ENCODE data around the gene ITGA2.

The ITGA2 gene

DNA sequence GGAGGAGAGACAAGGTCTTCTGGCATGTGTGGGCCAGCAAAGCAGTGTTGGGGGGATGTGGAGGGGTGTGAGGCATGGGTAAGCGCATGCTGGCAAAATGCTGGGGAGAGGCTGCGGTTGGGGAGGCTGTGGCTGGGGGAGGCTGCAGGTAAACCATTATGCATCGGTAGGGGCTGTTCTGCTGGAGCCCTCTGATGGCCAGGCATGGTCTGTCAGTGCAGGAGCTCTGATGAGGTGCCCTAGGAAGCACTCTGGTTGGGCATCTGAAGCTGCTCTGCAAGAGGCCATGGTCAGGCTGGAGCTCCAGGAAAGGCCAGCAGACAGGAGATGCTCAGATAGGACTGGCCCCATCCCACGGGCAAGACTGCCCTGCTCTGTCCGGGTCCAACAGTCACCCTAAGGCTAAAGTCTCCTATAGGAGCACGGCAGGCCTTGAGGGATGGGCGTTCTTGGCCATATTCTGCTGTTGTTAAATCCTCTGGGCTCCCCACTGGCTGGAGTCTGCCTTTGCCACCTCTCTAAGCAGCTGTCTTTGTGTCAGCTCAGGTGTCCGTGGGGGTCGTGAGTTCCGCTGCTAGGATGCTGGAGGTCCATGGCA, 28.7 kb downstream of the ITGA2 start:
- no peak for DNase-seq (ENCODE audit: low read depth in 2 of 2)

DNA sequence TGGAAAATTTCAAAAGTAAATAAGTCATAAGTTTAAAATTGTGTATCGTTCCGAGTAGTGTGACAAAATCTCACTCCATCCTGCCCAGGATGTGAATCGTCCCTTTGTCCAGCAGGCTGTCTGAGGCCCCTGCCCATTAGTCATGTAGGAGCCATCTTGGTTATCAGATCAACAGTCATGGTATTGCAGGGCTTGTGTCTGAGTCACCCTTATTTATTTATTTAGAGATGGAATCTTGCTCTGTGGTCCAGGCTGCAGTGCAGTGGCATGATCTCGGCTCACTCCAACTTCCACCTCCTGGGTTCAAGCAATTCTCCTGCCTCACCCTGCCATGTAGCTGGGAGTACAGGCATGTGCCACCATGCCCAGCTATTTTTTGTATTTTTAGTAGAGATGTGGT, 30.2 kb downstream of the ITGA2 start:
- DNase-seq (ENCODE audit: low read depth in 2 of 2) = no peak

DNA sequence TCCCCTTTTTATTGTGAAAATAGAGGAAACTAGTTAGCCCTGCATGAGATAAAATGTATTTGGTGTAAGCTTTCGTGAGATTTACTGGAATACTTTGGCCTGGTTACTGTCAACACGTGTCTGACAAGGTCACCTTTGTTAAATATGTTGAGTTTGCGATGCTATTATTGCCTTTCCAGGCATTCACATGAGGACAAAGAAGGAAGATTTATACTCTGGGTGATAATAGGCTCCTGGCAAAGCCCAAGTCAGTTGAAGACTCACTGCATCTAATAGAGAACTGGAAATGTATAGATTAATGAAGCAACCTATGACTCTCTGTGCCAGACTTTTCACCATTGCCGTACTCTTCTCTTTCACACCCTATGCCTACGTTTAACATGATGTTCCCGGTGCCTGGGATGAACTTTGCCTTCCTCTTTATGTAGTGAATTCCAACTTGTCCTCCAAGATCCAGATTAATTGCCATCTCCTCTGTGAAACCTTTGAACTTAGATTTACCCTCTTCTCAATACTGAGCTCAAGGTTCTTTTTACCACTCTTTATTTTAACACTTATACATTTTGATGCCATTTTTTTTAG, 33.9 kb downstream of the ITGA2 start:
- no peak for DNase-seq (ENCODE audit: low read depth in 2 of 2)

DNA sequence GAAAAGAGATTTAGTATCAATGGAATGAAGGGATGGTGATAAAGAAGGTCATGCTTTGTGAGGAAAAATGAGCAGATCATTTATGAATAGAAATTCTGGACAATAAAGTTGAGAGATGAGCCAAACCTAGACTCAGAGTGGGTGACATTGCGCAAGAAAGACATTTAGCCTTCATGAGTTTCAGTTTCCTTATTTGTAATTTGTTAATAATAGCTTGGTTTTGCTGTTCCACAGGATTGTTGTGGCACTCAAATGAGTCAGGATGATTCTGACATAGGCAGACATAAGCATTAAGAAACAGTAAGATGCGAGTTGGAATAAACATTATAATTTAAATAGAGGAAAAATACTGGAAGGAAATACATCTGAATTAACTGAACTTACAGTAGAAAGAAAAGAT, 34.8 kb downstream of the ITGA2 start:
- DNase-seq (ENCODE audit: low read depth in 2 of 2) = peak in 1 of 2 experiments; percentile 48

DNA sequence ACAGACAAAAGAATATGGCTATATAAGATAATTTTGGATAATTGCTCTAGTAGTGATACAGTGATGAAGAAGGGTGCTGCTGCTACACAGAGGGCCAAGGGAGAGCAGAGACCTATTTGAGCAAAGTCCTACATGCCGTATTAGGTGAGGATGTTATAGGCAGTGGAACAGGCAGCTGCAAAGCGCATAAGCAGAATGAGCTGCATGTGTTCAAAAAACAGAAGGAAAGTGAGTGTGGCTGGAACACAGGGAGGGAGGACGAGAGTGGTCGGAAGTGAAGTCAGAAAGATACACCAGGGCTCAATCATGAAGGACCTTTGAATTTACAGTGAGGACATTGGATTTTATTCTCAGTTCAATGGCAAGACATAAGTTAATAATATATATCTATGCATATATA, 35.4 kb downstream of the ITGA2 start:
- no peak for DNase-seq (ENCODE audit: low read depth in 2 of 2)

DNA sequence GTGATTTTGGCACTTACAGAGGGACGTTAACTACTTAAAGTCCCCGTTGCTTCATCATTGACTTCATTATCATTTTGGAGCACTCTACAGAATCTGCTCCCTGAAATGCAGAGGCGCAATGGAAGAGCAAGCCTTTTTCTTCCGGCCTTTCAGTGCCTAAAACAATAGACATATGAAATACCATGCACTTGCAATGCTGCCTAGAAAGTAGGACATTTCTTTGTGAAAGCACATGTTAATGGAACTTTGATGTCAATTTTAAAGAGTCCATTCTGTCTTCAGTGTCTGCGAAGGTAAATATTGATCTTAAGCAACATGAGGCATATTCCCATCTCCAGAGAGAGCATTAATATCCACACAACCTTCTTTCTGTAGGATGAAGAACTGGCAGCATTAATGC, 36.3 kb downstream of the ITGA2 start:
- DNase-seq (ENCODE audit: low read depth in 2 of 2) = no peak

DNA sequence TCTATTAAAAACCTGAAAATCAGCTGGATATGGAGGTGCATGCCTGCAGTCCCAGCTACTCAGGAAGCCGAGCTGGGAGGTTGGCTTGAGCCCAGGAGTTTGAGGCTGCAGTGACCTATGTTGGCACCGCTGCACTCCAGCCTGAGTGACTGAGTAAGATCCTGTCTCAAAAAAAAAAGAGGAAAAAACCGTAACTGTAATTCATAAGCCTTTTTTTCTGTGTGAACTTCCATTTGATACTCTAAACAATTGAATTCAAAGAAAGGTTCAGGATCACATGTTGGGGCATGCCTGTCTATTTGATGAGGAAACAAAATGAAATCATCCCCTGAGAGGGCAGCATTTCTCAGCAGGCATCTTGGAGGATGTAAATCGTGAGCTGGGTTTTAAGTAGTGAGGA, 38.8 kb downstream of the ITGA2 start:
- DNase-seq (ENCODE audit: low read depth in 2 of 2) = no peak

DNA sequence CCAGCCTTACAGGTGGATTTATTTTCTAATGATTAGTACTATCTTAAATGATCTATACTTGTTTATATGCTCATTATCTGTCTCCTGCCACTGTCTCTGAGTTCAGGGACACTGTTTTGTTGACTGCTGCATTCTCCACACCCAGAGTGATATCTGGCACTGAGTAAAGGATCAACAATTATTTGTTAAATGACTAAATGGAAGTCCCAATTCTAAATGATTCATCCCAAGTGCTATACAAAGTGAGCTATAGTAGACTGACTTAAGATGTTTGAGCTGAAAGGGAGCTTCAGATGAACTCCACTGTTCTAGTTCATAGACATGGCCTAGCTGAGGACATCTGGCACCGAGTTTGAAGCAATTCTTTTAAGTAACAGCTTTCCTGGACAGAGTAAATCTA, 40.5 kb downstream of the ITGA2 start:
- no peak for DNase-seq (ENCODE audit: low read depth in 2 of 2)

DNA sequence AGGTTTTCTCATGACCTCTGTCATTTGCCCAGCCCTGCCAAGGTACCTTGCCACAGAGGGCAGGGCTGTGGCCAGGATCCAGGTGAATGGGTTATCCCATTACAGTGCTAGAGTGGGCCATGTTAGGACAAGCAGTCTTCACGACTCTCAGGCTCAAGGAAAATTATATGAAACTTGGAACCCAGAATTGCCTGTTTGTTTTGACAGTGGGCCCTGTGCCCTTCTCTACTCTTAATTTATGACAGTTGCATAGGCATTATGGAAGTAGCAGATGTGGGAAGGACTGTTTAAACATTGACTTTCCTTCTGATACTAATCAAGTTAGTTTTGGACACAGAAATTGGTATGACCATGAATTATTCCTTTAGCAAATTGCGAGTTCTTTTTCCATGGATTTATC, 41.7 kb downstream of the ITGA2 start:
- DNase-seq (ENCODE audit: low read depth in 2 of 2) = no peak

DNA sequence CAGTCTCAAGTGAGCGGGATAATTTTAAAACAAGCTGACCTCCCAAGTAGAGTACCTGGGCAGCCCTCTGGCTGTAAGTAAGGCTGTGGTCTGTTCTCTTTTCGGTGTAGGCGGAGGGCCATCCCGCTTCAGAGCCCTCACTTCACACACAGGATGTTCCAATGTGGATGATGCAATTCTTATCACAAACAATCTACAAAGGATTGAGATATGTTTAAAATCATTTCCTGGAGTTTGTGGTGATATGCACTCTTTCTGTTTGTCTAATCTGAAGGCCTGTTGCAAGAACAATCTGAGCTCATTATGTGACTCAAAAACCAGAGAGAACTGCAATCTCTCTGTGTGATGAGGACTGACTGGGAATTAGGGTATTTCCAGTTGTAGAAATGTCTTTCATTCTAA, 42.5 kb downstream of the ITGA2 start:
- peak in 1 of 2 experiments; percentile 40 for DNase-seq (ENCODE audit: low read depth in 2 of 2)

DNA sequence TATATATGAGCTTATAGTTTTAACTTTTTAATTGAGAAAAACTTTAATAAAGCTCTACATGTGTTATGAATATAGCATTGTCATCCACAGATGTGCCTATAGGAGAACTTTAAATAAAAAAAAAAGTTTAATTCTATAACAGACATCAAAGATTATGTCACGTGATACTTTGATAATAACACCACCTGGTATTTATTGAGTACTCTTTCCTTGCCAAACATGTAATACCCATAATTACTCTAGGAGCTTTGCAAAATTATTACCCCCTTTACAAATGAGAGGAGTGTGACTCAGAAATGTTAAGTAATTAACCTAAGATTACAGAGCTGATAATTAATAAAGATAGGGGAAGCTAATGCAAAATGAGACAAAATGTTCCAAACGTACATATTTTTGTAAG, 43.0 kb downstream of the ITGA2 start:
- no peak for DNase-seq (ENCODE audit: low read depth in 2 of 2)

DNA sequence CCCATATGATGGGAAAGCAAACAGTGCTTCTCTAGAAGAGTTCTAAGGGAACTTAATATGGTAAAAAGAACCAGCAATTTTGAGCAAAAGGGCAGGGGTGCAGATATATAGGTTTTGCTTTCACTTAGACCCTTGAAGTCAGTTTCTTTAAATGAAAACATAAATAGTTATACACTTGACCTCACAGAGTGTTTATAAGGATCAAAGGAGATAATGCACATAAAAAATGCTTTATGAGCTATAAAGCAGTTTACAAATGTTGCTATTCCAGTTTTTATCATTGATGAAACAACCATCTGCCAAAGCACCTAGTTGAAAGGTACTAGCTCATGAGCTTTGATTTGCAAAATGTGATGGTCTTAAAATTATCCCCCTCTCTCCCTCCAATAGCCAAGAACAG, 45.7 kb downstream of the ITGA2 start:
- no peak for DNase-seq (ENCODE audit: low read depth in 2 of 2)

DNA sequence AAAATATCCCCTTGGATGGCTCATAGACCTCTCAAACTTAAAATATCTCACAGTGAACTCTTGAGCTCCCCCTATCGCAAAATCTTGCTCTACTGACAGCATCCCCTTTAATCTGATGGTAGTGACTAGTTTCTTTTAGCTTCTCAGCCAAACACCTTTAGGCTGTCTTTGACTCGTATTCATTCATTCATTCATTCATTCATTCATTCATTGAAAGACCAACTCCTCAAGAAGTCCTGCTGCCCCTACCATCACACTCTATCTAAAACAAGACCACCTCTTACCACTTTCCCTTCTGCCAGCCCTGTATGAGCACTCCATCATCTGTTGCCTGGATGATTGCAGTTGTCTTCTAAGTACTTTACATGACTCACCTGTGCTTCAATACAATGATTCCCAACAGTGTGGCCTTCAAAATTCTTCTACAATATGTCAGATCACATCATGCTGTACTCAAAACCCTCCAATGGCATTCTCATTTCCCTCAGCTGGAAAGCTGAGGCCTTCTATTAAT, 46.8 kb downstream of the ITGA2 start:
- DNase-seq (ENCODE audit: low read depth in 2 of 2) = no peak

DNA sequence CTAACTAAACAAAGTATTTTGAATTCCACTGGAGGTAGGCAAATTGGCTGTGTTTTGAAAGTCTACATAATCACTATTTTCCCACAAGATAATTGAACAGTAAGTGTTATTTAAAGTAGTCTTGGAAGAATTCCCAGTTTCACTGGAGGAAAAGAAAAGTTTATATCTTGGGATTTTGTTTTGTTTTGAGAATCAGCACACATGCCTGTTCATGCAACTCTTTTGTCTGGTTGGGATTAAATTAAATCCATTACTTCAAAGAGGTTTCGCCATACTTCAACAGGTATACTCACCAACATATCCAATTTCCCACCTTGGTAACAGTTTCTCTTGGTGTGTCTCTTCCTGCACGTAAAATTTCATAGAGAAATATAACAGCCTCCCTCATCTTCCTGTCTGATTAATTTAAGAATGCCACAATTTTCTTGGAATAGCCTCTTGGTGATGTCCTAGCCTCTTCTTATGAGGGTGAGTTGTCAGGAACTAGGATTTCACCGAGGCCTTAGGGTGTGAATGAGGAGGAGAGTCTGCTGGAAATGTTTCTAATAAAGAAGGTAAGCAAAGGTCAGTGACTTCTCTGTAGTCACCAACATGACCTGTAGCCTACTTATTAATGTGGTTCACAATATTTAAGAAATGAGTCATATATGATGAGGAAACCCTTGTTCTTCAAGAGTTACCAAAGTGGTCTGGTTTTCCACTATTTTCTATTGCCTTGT, 48.1 kb downstream of the ITGA2 start:
- peak in 1 of 2 experiments; percentile 42 for DNase-seq (ENCODE audit: low read depth in 2 of 2)

DNA sequence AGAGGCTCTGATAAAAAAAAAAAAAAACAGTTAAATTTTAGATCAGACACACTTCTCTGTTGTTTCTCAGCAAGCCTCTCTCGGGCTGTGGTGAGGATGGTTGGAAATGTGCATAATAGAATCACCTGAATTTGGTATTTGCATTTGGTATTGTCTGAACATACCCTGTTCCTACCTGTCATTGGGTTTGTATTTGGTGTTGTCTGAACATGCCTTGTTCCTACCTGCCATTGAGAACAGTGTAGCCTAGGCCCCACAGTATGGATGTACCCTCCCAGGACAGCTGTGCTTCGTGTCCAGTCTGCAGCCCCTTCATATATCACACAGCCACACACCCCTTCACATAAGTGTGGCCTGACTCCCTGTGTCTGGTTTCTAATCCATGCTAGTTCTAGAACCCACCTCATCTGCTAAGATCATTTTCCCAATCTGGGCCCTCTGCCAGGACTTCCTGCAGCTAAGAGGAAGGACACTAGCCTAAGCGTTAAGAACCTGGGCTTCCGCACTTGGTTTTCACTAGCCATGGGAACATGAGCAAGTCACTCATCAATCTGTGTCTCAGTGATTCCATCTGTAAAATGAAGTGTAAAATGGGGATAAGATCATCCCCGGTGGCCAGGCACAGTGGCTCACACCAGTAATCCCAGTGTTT, 49.2 kb downstream of the ITGA2 start:
- no peak for DNase-seq (ENCODE audit: low read depth in 2 of 2)

DNA sequence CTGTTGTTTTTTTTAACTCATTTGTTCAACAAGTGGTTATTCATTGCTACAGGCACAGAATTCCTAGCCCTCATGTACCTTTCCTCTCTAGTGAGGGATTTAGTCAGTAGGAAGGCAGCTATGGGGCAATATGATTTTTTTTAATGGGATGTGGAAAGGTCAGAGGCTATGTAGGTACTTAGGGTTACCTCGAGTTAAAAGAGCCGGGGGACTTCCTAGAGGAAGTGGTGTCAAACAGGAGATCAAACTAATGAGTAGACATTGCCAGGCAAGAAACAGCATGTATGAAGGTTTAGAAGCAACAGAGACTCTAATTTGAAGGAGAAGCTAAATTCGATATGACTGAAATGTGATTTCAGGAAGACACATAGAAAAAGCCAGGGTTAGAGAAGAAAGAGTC, 50.7 kb downstream of the ITGA2 start:
- no peak for DNase-seq (ENCODE audit: low read depth in 2 of 2)

DNA sequence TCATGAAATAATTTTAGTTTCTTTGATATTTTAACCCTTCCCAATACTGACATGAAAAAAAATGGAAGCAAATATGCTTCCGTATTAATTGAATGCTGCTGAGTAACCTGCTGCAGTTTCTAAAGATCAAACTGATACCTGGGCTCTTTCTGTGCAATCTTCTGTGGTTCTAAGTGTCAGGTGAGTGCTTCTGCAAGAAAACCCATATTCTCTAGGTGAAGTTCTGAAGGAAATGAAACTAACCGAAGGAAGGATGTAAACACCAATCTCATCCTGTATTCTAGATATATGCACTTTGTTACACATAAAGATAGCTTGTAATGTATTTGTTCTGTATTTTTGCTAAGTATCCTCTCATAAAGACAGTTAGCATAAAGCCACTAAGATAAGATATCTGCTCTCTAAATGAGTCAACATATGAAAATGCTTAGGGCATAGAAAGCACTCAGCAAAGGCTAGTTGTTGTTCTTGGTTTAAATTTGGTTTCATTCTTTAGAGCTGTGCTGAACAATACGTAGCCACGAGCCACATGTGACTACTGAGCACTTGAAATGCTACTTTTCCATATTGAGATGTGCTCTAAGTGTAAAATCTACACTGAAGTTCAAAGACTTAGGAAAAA, 52.0 kb downstream of the ITGA2 start:
- no peak for DNase-seq (ENCODE audit: low read depth in 2 of 2)

DNA sequence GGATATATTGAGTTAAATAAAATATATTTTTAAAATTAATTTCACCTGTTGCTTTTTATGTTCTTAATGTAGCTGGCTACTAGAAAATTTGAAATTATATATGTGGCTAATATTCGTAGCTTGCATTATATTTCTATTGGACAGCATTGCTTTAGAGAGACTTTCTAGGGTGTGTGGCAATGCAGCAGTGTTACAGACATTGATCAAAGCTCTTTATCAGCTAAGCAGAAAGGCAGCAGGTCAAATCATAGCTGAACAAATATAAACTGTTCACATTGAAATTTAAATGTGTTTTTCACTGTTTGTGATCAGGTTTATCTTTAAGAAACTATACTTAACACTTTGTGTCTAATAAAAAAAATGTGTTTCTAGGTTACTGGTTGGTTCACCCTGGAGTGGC, 52.6 kb downstream of the ITGA2 start:
- no peak for DNase-seq (ENCODE audit: low read depth in 2 of 2)

DNA sequence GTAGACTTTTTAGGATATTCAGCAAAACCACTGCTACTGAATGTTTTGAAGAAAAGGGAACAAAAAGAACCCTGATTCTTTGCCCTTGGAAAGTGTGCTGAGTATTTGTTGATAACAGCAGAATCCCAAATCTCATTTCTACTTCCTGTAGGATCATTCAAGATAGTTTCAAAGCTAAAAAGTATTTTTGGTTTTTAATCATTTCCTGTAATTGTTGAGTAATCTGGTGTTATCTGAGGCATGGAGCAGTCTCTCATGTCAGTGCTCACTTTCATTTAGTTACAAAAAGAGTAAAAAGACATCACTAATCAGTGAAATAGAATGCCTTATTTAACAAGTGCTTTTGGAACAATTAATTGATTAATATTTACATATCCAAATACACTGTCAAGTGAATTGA, 56.1 kb downstream of the ITGA2 start:
- no peak for DNase-seq (ENCODE audit: low read depth in 2 of 2)

DNA sequence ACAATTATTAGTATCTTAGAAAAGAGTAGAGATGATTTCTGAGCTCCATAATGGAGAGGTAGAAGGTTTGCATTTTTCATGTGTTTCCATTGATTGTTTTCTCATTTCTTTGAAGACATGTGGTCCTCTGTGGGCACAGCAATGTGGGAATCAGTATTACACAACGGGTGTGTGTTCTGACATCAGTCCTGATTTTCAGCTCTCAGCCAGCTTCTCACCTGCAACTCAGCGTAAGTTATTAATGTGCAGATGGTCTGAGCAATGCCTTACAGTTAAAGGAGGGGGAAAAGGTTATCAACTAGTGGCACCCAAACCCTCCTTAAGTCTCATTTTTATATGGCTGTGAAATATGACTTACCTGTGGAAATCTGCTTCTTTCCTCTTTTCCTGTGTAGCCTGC, 59.1 kb downstream of the ITGA2 start:
- DNase-seq (ENCODE audit: low read depth in 2 of 2) = no peak

DNA sequence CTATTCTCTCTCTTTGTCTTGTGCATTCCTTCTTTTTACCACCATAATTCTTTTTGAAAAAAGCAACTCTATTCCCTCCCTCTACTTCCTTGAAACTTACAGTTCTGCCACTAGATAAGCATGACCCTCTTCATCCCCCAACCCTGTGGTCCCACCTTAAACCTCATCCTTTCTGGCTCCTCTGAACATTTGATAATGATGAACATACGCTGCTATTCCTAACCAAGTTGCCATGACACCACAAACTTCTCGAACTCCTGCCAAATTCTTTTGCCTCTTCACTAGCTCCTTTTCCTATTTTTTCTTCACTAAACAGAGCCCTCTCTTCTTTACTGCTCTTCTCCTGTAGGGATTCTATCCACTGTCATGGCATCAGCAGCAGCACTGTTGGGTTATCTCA, 63.3 kb downstream of the ITGA2 start:
- no peak for DNase-seq (ENCODE audit: low read depth in 2 of 2)

DNA sequence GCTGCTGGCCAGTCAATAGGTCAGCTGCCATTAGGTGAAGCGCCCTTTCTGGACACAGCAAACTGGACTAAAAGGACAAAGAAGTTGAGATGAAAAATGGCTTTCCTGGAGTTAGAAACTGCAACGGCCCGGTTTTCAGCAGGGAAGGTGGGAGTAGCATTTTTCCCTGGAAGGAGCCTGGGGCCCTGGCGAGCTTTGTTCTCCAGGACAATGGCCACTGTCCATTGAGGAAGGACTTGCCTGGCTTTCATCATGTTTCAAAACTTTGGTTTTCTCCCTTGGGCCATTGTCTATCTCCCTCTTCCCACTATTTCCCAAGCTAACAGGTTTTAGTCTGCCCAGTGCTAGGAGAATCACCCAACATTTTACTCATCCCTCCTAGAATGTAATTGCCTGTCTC, 64.2 kb downstream of the ITGA2 start:
- no peak for DNase-seq (ENCODE audit: low read depth in 2 of 2)

Measured in fibroblast of skin of left biceps (primary cell).